Uterus (tissue), 2 donors: ENCODE measurements around the gene SRCIN1.

Experiments used
- CTCF ChIP-seq, 4 experiments: fragments of 200-600 bp in 2 of 4; fragments of 450-650 bp in 2 of 4; sonication (generic) in 2 of 4; IDR thresholded peaks; one replicate each; pipeline ENCODE4 v1.5.1; 2016 to 2019; ENCODE audit warnings: antibody characterized with exemption in 4 of 4, mild to moderate bottlenecking in 2 of 4, moderate library complexity in 1 of 4
- POLR2A ChIP-seq, 2 donors: fragments of 450-650 bp; IDR thresholded peaks; one replicate each; pipeline ENCODE4 v1.6.1; 2016; ENCODE audit warnings: antibody characterized with exemption in 2 of 2, mild to moderate bottlenecking in 1 of 2, moderate library complexity in 1 of 2

GRCh38 chr17:38619451-38619795 is 13.7 kb upstream of the SRCIN1 start:
- TF ChIP-seq CTCF (IDR thresholded peaks at IDR 0.05) (no peak), POLR2A (IDR thresholded peaks at IDR 0.05) (no peak)
